GM23248 (cell line): ENCODE measurements around the gene TALDO1. TPM values are rescaled to one million over a fixed set of nuclear protein-coding genes. Genes with fewer than 3 reads are reported as not detected.

Experiments used
- DNase-seq: peaks from one replicate; pipeline ENCODE4 v3.0.0-alpha.2; 2015
- H2AFZ ChIP-seq: fragments of 200-600 bp; sonication (generic); 2 replicates; pipeline ENCODE4 v1.6.1; 2016; ENCODE audit warnings: antibody characterized with exemption
- H3F3A ChIP-seq: fragments of 200-600 bp; sonication (generic); 2 replicates; pipeline ENCODE4 v1.6.1; 2016; ENCODE audit warnings: mild to moderate bottlenecking, antibody characterized with exemption, mixed run types; ENCODE audit not compliant: insufficient read depth
- H3K27ac ChIP-seq: fragments of 200-600 bp; sonication (generic); 2 replicates; pipeline ENCODE4 v1.5.1; 2016; ENCODE audit warnings: mild to moderate bottlenecking
- H3K27me3 ChIP-seq: fragments of 200-600 bp; sonication (generic); replicated peaks from 2 replicates; pipeline ENCODE4 v1.6.1; 2016; ENCODE audit warnings: mild to moderate bottlenecking; ENCODE audit not compliant: insufficient read depth
- H3K36me3 ChIP-seq: fragments of 200-600 bp; sonication (generic); 2 replicates; pipeline ENCODE4 v1.6.1; 2016; ENCODE audit warnings: low read depth, mild to moderate bottlenecking
- H3K4me1 ChIP-seq: fragments of 200-600 bp; sonication (generic); 2 replicates; pipeline ENCODE4 v1.6.1; 2016; ENCODE audit warnings: mild to moderate bottlenecking; ENCODE audit not compliant: insufficient read depth
- H3K4me2 ChIP-seq: fragments of 200-600 bp; sonication (generic); one replicate; pipeline ENCODE4 v1.6.1; 2016; ENCODE audit warnings: mild to moderate bottlenecking; ENCODE audit not compliant: unreplicated experiment
- H3K4me3 ChIP-seq: fragments of 200-600 bp; sonication (generic); 2 replicates; pipeline ENCODE4 v1.5.1; 2016; ENCODE audit warnings: mild to moderate bottlenecking
- H3K79me2 ChIP-seq: fragments of 200-600 bp; sonication (generic); 2 replicates; pipeline ENCODE4 v1.6.1; 2016; ENCODE audit warnings: mild to moderate bottlenecking; ENCODE audit not compliant: insufficient read depth
- H3K9ac ChIP-seq: fragments of 200-600 bp; sonication (generic); 2 replicates; pipeline ENCODE4 v1.6.1; 2016; ENCODE audit warnings: mild to moderate bottlenecking
- H3K9me2 ChIP-seq: fragments of 200-600 bp; sonication (generic); 2 replicates; pipeline ENCODE4 v1.6.1; 2016; ENCODE audit warnings: mixed run types, mild to moderate bottlenecking, moderate library complexity; ENCODE audit not compliant: insufficient read depth
- H3K9me3 ChIP-seq: fragments of 200-600 bp; sonication (generic); one replicate; pipeline ENCODE4 v1.6.1; 2017; ENCODE audit warnings: low read depth
- H4K20me1 ChIP-seq: fragments of 200-600 bp; sonication (generic); 2 replicates; pipeline ENCODE4 v1.6.0; 2016; ENCODE audit not compliant: insufficient read depth
- EZH2 ChIP-seq: fragments of 200-600 bp; sonication (generic); IDR thresholded peaks from 2 replicates; pipeline ENCODE4 v1.6.1; 2018; ENCODE audit warnings: antibody characterized with exemption, mild to moderate bottlenecking; ENCODE audit not compliant: insufficient read depth, poor library complexity, severe bottlenecking
- EZH2phosphoT487 ChIP-seq: fragments of 200-600 bp; sonication (generic); IDR thresholded peaks from 2 replicates; pipeline ENCODE4 v1.6.1; 2018; ENCODE audit warnings: antibody characterized with exemption, moderate library complexity, mild to moderate bottlenecking, low read depth; ENCODE audit not compliant: insufficient read depth
- WGBS, 2 experiments: methylation state at CpG; one replicate each; pipeline ENCODE4 v1.1.6; 2015 to 2017; ENCODE audit warnings: low lambda C conversion rate in 2 of 2, low coverage in 1 of 2; ENCODE audit errors: missing lambda C conversion rate in 2 of 2; 5-methylcytosine and 5-hydroxymethylcytosine counted together
- in situ Hi-C: fragments of 300-500 bp; cut with MboI; formaldehyde crosslinking; loops from 2 replicates; pipeline ENCODE4 v1.15.0; 2020
- polyA plus RNA-seq: library from polyadenylated mRNA; unstranded; fragments of >200 nt; fragmentation: Nextera tagmentation; extraction: Ambion mirVana; gene quantifications from 2 replicates; pipeline ENCODE4 v1.2.1, GENCODE V29; 2016
- total RNA-seq: library from RNA; depleted of rRNA; stranded (reverse); fragments of >200 nt; shearing (Covaris generic); gene quantifications from 2 replicates; pipeline ENCODE4 v1.2.3, GENCODE V29; 2014

The TALDO1 gene
- total and polyA plus RNA-seq, 2 experiments from 2014 or later, result 216 to 313 TPM

DNA sequence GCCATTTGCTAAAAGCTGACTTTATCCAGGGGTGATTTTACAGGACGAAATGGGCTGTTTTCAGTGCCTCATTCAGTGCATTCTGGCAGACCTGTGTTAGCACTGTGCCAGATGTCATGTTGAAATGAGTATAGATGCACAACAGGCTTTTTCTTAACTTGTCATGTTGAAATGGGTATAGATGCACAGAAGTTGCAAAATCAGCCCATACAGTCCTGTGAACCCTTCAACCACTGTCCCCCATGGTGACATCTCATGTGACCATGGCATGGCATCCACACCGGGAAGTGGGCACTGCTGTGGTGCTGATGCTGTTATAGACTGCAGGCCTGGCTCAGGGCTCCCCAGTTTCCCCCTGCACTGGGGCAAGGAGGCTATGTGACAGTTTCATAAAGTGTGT lies 2.5 kb downstream of the TALDO1 start:
- Histone ChIP-seq H3K27ac (peak overlapping the region; percentile 87), H2AFZ (no peak overlapping the region), H3K9ac (peak overlapping the region; percentile 93; the same call in 1 of the 2 replicates), H3K9me2 (no peaks in the 10 kb centered on the region), H3K79me2 (peaks cover 74% of the 10 kb centered on the region), H3K9me3 (no peaks in the 10 kb centered on the region), H3K36me3 (no peaks in the 10 kb centered on the region), H3K27me3 (no peaks in the 10 kb centered on the region), H3F3A (peaks cover 9% of the 10 kb centered on the region; the same call in 1 of the 2 replicates), H3K4me3 (no peak overlapping the region), H3K4me2 (peak overlapping the region; percentile 93), H4K20me1 (no peaks in the 10 kb centered on the region), H3K4me1 (peaks cover 10% of the 10 kb centered on the region; the same call in 1 of the 2 replicates)
- TF ChIP-seq EZH2, result no peak
- TF ChIP-seq EZH2phosphoT487, result no peak
- 55 to 61% methylated on average over 2 of the region's 2 CpGs for WGBS, 2 experiments
- in situ Hi-C loops, result no loop called here
- DNase-seq, result peak; percentile 36

GRCh38 chr11:760236-760635 lies 13.0 kb downstream of the TALDO1 start:
- Histone ChIP-seq H3K27me3 (no peaks in the 10 kb centered on the region), H3K9ac (no peak overlapping the region), H3F3A (peaks cover 32% of the 10 kb centered on the region; the same call in 1 of the 2 replicates), H4K20me1 (peaks cover 3% of the 10 kb centered on the region; the same call in 1 of the 2 replicates), H3K79me2 (peaks cover 37% of the 10 kb centered on the region), H2AFZ (no peak overlapping the region), H3K9me3 (no peaks in the 10 kb centered on the region), H3K4me2 (no peak overlapping the region), H3K36me3 (peaks cover 47% of the 10 kb centered on the region), H3K4me1 (peaks cover 6% of the 10 kb centered on the region), H3K27ac (no peak overlapping the region), H3K9me2 (no peaks in the 10 kb centered on the region), H3K4me3 (no peak overlapping the region)
- in situ Hi-C loops, result no loop called here
- no peak for TF ChIP-seq EZH2
- TF ChIP-seq EZH2phosphoT487, result no peak
- DNase-seq, result no peak

GRCh38 chr11:761526-762108 lies 14.4 kb downstream of the TALDO1 start:
- no peak overlapping the region for H2AFZ ChIP-seq
- peaks cover 6% of the 10 kb centered on the region for H3K4me1 ChIP-seq
- in situ Hi-C loops, result no loop called here
- H3K9me2 ChIP-seq, result no peaks in the 10 kb centered on the region
- no peak overlapping the region for H3K4me3 ChIP-seq
- DNase-seq, result no peak
- no peak overlapping the region for H3K9ac ChIP-seq
- H3K79me2 ChIP-seq, result peaks cover 25% of the 10 kb centered on the region
- peaks cover 60% of the 10 kb centered on the region for H3K36me3 ChIP-seq
- TF ChIP-seq EZH2phosphoT487 (no peak), EZH2 (no peak)
- H3K9me3 ChIP-seq, result no peaks in the 10 kb centered on the region
- no peaks in the 10 kb centered on the region for H3K27me3 ChIP-seq
- no peak overlapping the region for H3K4me2 ChIP-seq
- H4K20me1 ChIP-seq, result no peaks in the 10 kb centered on the region; the same call in 1 of the 2 replicates
- peaks cover 41% of the 10 kb centered on the region for H3F3A ChIP-seq
- WGBS, 2 experiments, result 95 to 97% methylated on average over 8 of the region's 8 CpGs
- peak overlapping the region; percentile 70 for H3K27ac ChIP-seq

GRCh38 chr11:762421-763072 lies 15.3 kb downstream of the TALDO1 start:
- TF ChIP-seq EZH2 (no peak), EZH2phosphoT487 (no peak)
- Histone ChIP-seq H3K9me2 (no peaks in the 10 kb centered on the region), H3K4me3 (no peak overlapping the region), H3K27me3 (no peaks in the 10 kb centered on the region), H3K4me2 (no peak overlapping the region), H3K27ac (peak overlapping the region; percentile 70), H3K9me3 (no peaks in the 10 kb centered on the region), H3K36me3 (peaks cover 57% of the 10 kb centered on the region), H3K4me1 (peaks cover 6% of the 10 kb centered on the region), H3K79me2 (peaks cover 15% of the 10 kb centered on the region), H3K9ac (peak overlapping the region; percentile 13; the same call in 1 of the 2 replicates), H3F3A (peaks cover 51% of the 10 kb centered on the region), H2AFZ (no peak overlapping the region), H4K20me1 (no peaks in the 10 kb centered on the region; the same call in 1 of the 2 replicates)
- 16% methylated on average over 10 of the region's 10 CpGs for WGBS, 2 experiments
- peak; percentile 94 for DNase-seq
- in situ Hi-C loops, result no loop called here
